HL-60 (cell line): ENCODE measurements around the gene EFCAB8.

Experiments used
- CTCF ChIP-seq: IDR thresholded peaks from one replicate; pipeline ENCODE4 v1.5.1; 2011; ENCODE audit warnings: low read length, control low read depth, inconsistent platforms; ENCODE audit not compliant: insufficient read depth
- POLR2AphosphoS5 ChIP-seq: IDR thresholded peaks from 2 replicates; pipeline ENCODE4 v1.6.1; 2012; ENCODE audit warnings: low read depth
- SPI1 ChIP-seq: IDR thresholded peaks from 2 replicates; pipeline ENCODE4 v1.6.1; 2012; ENCODE audit warnings: low read depth, mild to moderate bottlenecking, borderline replicate concordance

DNA sequence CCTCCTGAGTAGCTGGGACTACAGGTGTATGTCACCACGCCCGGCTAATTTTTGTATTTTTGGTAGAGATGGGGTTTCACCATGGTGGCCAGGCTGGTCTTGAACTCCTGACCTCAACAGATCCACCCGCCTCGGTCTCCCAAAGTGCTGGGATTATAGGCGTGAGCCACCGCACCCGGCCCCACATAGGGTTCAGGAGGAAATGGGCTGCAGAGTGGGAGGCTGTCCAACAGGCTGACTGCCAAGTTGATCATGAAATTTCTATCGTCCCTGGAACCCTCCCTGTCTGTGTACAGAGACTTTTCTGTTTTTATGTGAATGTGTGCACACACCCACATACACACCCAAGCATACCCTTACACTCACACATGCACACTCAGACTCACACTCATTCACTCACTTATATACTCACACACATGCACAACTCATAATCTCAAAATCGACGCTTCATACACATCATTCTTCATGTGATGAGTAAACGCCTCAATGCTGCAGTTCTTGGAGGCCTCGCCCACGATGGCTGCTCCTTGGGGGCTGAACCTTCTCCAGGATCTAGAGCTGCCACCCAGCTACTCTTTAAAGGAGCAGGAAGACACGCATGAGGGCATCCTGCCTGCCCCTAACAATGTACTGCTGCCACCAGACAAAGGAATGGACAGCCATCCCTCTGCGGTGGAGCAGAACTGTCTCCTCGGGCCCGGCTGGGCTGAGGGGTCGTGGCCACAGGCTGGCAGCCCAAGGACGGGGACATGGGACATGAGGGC, 109.9 kb downstream of the EFCAB8 start:
- TF ChIP-seq POLR2AphosphoS5, result no peak
- no peak for TF ChIP-seq CTCF
- TF ChIP-seq SPI1, result no peak
